ENCODE data around the gene AREL1.

DNA sequence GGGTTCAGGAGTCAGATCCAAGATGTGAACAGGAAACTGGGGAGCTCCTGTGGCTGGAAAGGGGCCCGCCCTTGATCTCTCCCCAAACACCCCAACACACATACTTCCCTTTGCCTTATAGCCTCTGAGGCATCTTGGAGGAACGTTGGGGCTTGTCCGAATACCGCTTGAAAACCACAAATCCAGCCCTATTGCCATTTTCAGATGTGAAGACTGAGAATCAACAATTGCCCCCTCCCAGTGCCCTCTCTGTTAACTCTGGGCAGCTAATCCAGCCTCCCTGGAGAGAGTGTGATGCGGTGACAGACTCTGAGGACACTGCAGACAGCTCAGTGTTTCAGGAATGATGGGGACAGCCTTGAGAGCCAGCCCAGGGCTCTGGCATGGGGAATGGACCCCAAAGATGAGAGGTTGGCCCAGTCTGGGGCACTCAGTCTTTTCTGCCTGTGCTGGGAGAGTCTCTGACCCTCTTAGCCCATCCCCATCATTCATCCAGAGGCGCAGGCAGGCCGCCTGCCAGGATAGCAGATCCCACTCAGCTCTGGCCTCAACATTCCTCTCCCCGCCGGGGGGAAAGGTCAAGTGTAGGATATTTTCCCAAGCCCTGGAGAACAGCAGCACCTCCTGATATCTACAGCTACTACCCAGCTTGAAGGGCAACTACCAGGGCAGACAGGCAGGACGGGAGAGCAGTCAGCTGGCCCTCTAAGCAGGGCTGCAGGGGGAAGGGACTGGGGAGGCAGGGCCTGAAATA lies 76.3 kb downstream of the AREL1 start:
- TF ChIP-seq YY1 (IDR thresholded peaks at IDR 0.05; ENCODE audit: insufficient read depth, insufficient read length) (no peak), ZNF274 (IDR thresholded peaks at IDR 0.05; ENCODE audit: low read depth, low read length) (no peak)
